Measurements from ENCODE around the gene LRIG1.

The LRIG1 gene

GRCh38 chr3:66490214-66490613 is 10.6 kb downstream of the LRIG1 start:
- no peak for TF ChIP-seq TAF1 (IDR thresholded peaks at IDR 0.05; ENCODE audit: borderline replicate concordance, insufficient read depth, low read length)

- TF ChIP-seq SIN3A (IDR thresholded peaks at IDR 0.05; ENCODE audit: borderline replicate concordance, insufficient read depth, low read length) (no peak), POLR2AphosphoS5 (IDR thresholded peaks at IDR 0.05; ENCODE audit: low read depth, low read length) (no peak), REST (IDR thresholded peaks at IDR 0.05; ENCODE audit: insufficient read depth in 1 of 2, low read depth in 2 of 2, low read length in 2 of 2) (no peak), FOXP2 (optimal IDR thresholded peaks at IDR 0.05; ENCODE audit: borderline replicate concordance, extremely low read depth, extremely low read length, insufficient read depth) (no peak)
Observed at GRCh38 chr3:66489581-66489980, 11.2 kb downstream of the LRIG1 start.

DNA sequence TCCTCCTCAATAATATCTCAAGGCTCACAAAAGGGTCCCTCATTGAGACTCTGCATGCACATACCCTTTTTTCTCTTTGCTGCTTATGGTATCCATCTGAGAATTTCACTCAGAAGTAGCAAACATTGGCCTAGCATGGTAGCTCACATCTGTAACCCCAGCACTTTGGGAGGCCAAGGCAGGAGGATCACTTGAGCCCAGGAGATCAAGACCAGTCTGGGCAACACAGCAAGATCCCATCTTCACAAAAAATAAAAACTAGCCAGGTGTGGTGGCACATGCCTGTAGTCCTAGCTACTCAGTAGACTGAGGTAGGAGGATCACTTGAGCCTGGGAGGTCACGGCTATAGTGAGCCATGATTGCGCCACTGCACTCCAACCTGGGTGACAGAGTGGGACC is 11.7 kb downstream of the LRIG1 start:
- TF ChIP-seq POLR2AphosphoS5 (IDR thresholded peaks at IDR 0.05; ENCODE audit: low read depth, low read length) = no peak
- no peak for TF ChIP-seq TAF1 (IDR thresholded peaks at IDR 0.05; ENCODE audit: borderline replicate concordance, insufficient read depth, low read length)
- TF ChIP-seq FOXP2 (optimal IDR thresholded peaks at IDR 0.05; ENCODE audit: borderline replicate concordance, extremely low read depth, extremely low read length, insufficient read depth) = no peak
- TF ChIP-seq REST (IDR thresholded peaks at IDR 0.05; ENCODE audit: insufficient read depth in 1 of 2, low read depth in 2 of 2, low read length in 2 of 2) = no peak
- no peak for TF ChIP-seq SIN3A (IDR thresholded peaks at IDR 0.05; ENCODE audit: borderline replicate concordance, insufficient read depth, low read length)

DNA sequence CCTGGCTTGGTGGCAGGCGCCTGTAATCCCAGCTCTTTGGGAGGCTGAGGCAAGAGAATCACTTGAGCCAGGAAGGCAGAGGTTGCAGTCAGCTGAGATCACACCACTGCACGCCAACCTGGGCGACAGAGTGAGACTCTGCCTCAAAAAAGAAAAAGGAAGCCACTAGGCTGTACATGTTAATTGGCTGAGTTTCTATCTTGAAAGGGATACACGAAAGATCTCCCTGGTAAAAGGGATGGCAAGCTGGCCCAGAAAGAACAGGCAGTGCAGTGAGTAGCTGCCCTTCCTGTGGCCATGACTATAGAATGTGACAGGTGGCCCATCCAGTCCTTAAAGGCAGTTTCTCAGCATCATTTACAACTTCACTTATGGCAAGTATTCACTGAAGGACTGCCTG is 12.3 kb downstream of the LRIG1 start:
- TF ChIP-seq POLR2AphosphoS5 (IDR thresholded peaks at IDR 0.05; ENCODE audit: low read depth, low read length) = no peak
- TF ChIP-seq SIN3A (IDR thresholded peaks at IDR 0.05; ENCODE audit: borderline replicate concordance, insufficient read depth, low read length) = no peak
- TF ChIP-seq TAF1 (IDR thresholded peaks at IDR 0.05; ENCODE audit: borderline replicate concordance, insufficient read depth, low read length) = no peak
- no peak for TF ChIP-seq REST (IDR thresholded peaks at IDR 0.05; ENCODE audit: insufficient read depth in 1 of 2, low read depth in 2 of 2, low read length in 2 of 2)
- no peak for TF ChIP-seq FOXP2 (optimal IDR thresholded peaks at IDR 0.05; ENCODE audit: borderline replicate concordance, extremely low read depth, extremely low read length, insufficient read depth)

DNA sequence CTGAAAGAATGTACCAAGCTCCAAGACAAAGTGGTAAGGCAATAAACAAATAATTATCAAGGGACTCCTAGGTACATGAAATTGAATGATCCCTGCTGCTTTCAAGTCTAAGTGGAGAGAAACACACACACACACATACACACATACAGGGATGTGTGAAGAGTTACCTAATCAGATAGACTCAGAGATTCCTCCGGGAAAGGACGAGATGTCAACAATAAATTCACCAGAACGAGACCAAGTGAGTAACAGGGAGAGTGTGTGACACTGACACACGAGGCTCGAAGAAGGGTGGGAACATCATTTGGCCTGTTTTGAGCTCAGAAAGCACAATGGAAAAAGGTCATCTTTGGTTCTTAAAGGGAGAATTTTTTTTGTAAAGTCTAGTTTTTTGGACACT is 13.4 kb downstream of the LRIG1 start:
- no peak for TF ChIP-seq REST (IDR thresholded peaks at IDR 0.05; ENCODE audit: insufficient read depth in 1 of 2, low read depth in 2 of 2, low read length in 2 of 2)
- TF ChIP-seq FOXP2 (optimal IDR thresholded peaks at IDR 0.05; ENCODE audit: borderline replicate concordance, extremely low read depth, extremely low read length, insufficient read depth) = no peak
- TF ChIP-seq TAF1 (IDR thresholded peaks at IDR 0.05; ENCODE audit: borderline replicate concordance, insufficient read depth, low read length) = no peak
- no peak for TF ChIP-seq SIN3A (IDR thresholded peaks at IDR 0.05; ENCODE audit: borderline replicate concordance, insufficient read depth, low read length)
- TF ChIP-seq POLR2AphosphoS5 (IDR thresholded peaks at IDR 0.05; ENCODE audit: low read depth, low read length) = no peak

All from PFSK-1 (cell line).